Measurements from ENCODE around the gene MTA2.
"Not testable (repeated sequence)": the region's sequence is repeated elsewhere in the genome, so short reads cannot be mapped to it uniquely, and the experiment has no call there.

The MTA2 gene

DNA sequence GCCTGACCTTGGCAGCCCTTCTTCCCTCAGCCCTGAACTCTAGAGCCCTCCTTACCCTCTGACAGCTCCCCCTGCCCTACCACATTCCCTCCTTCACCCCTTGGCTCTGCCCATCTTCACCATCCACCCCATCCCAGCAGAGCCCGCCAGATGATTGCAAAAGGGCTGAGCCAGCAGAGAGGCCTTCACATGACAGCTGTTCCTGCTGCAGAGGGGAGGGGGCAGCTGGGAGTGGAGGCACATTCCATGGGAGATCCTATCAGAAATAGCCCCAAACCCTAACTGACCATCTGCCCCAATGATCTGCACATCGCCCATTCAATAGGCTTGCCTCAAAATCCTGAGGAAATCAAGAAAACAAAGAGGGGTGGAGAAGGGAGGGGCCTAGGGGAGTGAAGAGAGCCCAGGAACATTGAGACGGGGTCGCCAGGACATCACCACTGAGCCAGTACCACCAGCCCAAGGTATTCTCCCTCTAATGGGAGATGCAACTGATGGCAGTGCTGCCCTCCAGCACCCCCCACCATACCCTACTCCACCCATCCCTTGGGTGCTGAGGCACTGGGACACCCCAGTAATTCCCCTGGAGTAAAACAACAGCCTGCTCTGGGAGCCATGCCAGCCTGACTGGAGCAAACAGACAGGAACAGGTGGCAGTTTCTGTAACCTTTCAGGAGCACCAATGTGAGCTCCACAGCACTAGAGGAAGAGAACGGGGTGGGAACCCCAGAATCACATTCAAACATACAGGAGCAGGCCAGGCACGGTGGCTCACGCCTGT lies 47.1 kb downstream of the MTA2 start:
- H3K4me3 Mint-ChIP-seq, result no peak overlapping the region
- H3K4me1 Mint-ChIP-seq, result peaks cover 92% of the 10 kb centered on the region
- H3K27me3 Mint-ChIP-seq, result no peaks in the 10 kb centered on the region
- no peaks in the 10 kb centered on the region for H3K9me3 Mint-ChIP-seq
- peaks cover 11% of the 10 kb centered on the region for H3K36me3 Mint-ChIP-seq
- no peak for ATAC-seq
- peak overlapping the region; percentile 96 for H3K27ac Mint-ChIP-seq

DNA sequence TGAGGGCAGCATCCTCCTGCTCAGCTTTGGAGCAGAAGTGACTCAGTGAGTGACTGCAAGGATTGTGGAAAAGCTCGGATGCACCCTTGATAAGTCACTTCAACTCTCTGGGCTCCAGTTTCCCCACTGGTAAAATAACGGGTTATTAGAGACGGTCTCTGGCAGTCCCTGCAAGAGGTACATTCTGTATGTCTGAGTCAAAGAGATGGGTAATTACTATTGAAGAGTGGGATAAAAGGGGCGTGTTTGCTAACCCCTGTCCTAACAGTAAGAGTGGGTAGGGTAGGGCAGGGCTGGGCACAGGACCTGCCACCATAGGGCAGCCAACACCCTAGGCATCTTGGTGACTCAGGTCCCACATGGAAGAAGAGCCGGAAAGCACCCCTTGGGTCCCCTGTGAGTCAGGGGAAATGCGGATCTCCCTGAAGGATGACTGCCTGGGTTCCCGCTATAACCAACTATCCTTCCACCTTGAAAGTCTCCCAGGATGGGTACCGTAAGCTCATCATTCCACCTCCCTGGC lies 47.8 kb downstream of the MTA2 start:
- ATAC-seq, result no peak
- H3K4me1 Mint-ChIP-seq, result peaks cover 88% of the 10 kb centered on the region
- H3K27ac Mint-ChIP-seq, result peak overlapping the region; percentile 96
- H3K27me3 Mint-ChIP-seq, result no peaks in the 10 kb centered on the region
- H3K4me3 Mint-ChIP-seq, result no peak overlapping the region
- peaks cover 4% of the 10 kb centered on the region for H3K36me3 Mint-ChIP-seq
- H3K9me3 Mint-ChIP-seq, result no peaks in the 10 kb centered on the region

DNA sequence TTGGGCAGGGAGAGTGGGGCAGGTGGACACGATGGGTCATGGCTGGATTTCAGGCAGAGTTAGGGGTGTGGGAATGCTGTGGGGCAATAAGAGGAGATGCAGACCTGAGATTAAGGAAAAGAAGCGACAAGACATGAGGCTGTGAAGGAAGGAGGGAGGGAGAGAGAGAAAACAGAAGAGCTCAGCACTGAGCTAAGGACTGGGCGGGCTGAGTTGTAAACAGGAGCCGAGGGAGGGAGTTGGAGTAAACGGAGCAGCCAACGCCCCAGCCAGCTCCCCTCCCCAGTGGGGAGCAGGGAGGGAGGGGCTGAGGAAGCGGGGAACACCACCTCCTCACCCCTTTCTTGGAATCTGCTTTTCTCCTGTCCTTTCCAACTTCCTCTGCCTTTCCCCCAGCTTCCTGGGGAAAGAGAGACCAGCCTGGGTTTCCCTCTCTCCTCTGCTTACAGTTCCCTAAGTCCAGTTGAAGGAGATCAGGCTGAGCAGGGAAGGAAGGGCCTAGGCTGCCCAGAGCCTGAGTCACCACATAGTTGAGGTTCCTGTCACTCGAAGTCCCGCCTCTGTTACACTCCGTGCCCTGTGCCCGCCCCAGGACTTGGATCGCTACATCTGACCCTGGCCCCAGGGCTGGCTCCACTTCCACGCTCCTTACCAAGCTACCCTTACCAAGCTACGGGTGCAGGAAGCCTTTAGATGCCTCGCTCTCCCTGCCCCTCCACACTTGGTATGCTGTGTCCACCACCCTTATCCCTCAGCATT lies 48.4 kb downstream of the MTA2 start:
- Mint-ChIP-seq H3K4me3 (peak overlapping the region; percentile 29), H3K36me3 (no peaks in the 10 kb centered on the region), H3K27ac (peak overlapping the region; percentile 96), H3K9me3 (no peaks in the 10 kb centered on the region), H3K27me3 (no peaks in the 10 kb centered on the region), H3K4me1 (peaks cover 89% of the 10 kb centered on the region)
- no peak for ATAC-seq

DNA sequence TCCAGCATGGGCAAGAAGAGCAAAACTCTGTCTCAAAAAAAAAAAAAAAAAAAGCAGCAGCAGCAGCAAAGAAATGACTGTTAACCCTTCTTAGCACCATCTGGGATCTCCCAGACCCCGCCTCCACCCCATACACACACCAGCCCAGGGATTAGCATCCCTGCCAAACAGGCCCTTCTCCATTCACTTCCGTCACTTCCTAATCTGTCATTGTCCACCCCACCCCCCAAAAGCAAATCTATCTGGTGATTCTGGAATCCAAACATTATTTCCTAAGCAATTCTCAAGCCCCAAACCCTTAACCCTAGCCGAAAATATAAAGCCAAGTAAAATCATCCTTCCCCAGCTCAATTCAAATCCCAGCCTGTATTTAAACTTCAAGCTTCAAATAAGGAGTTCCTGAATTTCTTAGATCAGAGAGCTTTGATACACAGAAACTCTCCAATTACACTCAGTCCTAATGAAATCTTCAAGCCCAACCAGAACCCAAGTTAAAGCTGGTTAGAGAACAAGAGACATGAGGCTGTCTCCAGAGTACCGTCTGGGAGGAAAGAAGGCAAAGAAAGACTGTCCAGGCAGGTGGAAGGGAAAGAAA lies 49.1 kb downstream of the MTA2 start:
- ATAC-seq, result no peak
- no peaks in the 10 kb centered on the region for H3K36me3 Mint-ChIP-seq

DNA sequence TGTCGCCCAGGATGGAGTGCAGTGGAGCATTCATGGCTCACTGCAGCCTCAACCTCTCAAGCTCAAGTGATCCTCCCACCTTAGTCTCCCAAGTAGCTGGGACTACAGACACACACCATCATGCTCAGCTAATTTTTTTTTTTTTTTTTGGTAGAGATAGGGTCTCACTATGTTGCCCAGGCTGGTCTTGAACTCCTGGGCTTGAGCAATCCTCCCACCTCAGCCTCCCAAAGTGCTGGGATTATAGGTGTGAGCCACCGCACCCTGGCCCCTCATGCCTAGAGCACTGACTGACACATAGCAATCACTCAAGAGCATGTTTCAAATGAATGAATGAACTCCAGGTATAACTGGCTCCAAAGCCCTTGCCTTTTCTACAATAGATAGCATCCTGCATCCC lies 51.2 kb downstream of the MTA2 start:
- Mint-ChIP-seq H3K27ac (peak overlapping the region; percentile 96), H3K4me1 (peaks cover 74% of the 10 kb centered on the region)
- H3K27me3 Mint-ChIP-seq, H3K36me3 Mint-ChIP-seq, ATAC-seq, H3K4me3 Mint-ChIP-seq, H3K9me3 Mint-ChIP-seq: not testable (repeated sequence)

More for the DNA sequence above, 49.1 kb downstream of the MTA2 start:
- Mint-ChIP-seq H3K4me1 (peaks cover 90% of the 10 kb centered on the region), H3K4me3 (peak overlapping the region; percentile 9), H3K27ac (peak overlapping the region; percentile 96), H3K9me3 (no peaks in the 10 kb centered on the region), H3K27me3 (no peaks in the 10 kb centered on the region)

- H3K27ac Mint-ChIP-seq, result peak overlapping the region; percentile 92
- H3K9me3 Mint-ChIP-seq, result no peaks in the 10 kb centered on the region
- no peak for ATAC-seq
- H3K36me3 Mint-ChIP-seq, result peaks cover 5% of the 10 kb centered on the region
- H3K4me1 Mint-ChIP-seq, result peaks cover 74% of the 10 kb centered on the region
- no peak overlapping the region for H3K4me3 Mint-ChIP-seq
- H3K27me3 Mint-ChIP-seq, result no peaks in the 10 kb centered on the region
Measured at GRCh38 chr11:62548545-62549335, 52.9 kb downstream of the MTA2 start.

DNA sequence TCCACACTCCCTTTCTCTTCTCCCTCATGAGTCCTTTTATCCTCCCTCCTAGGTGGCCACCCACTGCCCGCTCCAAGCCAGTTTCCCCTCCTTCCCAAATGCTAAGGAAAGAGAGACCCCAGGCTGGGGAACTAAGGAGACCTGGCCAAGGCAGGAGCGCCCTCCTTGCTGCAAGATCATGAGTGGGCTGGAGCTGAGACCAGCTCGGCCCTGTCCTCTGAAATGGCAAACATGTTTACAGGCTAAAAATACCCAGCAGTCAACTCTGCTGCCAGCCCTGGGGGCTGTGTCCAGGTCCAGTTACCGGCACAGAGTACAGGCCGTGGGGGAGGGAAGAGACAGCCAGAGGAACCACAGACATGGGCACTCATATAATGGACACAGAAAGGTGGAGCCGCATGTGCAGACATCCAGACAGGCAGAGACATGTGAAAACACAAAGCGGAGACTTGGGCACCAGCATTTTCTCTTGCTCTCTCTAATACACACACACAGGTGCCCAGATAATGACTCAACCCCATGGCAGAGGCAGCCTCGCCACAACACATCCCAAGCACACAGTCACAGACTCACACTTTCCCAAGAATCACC lies 53.9 kb downstream of the MTA2 start:
- Mint-ChIP-seq H3K4me1 (peaks cover 74% of the 10 kb centered on the region), H3K9me3 (no peaks in the 10 kb centered on the region), H3K4me3 (peak overlapping the region; percentile 74), H3K36me3 (peaks cover 5% of the 10 kb centered on the region), H3K27ac (peak overlapping the region; percentile 92), H3K27me3 (no peaks in the 10 kb centered on the region)
- ATAC-seq, result no peak

- Mint-ChIP-seq H3K9me3 (no peaks in the 10 kb centered on the region), H3K27ac (peak overlapping the region; percentile 92), H3K4me1 (peaks cover 74% of the 10 kb centered on the region), H3K4me3 (peak overlapping the region; percentile 74), H3K27me3 (no peaks in the 10 kb centered on the region), H3K36me3 (peaks cover 5% of the 10 kb centered on the region)
- peak; percentile 1 for ATAC-seq
Measured at GRCh38 chr11:62546929-62547625, 54.6 kb downstream of the MTA2 start.

GRCh38 chr11:62546244-62546928 lies 55.3 kb downstream of the MTA2 start, which contains the start of gene AHNAK:
Gene AHNAK (minus strand): TSS chr11:62546806. CDS start chr11:62536098, 10,708 bp downstream.
- peak within 1 kb of the TSS; percentile 92 for H3K27ac Mint-ChIP-seq
- H3K36me3 Mint-ChIP-seq, result peaks cover 5% of the 10 kb centered on the region
- H3K9me3 Mint-ChIP-seq, result no peaks in the 10 kb centered on the region
- peak within 1 kb of the TSS; percentile 94 for H3K4me3 Mint-ChIP-seq
- H3K27me3 Mint-ChIP-seq, result no peaks in the 10 kb centered on the region
- ATAC-seq, result peak; percentile 78
- H3K4me1 Mint-ChIP-seq, result peaks cover 74% of the 10 kb centered on the region

DNA sequence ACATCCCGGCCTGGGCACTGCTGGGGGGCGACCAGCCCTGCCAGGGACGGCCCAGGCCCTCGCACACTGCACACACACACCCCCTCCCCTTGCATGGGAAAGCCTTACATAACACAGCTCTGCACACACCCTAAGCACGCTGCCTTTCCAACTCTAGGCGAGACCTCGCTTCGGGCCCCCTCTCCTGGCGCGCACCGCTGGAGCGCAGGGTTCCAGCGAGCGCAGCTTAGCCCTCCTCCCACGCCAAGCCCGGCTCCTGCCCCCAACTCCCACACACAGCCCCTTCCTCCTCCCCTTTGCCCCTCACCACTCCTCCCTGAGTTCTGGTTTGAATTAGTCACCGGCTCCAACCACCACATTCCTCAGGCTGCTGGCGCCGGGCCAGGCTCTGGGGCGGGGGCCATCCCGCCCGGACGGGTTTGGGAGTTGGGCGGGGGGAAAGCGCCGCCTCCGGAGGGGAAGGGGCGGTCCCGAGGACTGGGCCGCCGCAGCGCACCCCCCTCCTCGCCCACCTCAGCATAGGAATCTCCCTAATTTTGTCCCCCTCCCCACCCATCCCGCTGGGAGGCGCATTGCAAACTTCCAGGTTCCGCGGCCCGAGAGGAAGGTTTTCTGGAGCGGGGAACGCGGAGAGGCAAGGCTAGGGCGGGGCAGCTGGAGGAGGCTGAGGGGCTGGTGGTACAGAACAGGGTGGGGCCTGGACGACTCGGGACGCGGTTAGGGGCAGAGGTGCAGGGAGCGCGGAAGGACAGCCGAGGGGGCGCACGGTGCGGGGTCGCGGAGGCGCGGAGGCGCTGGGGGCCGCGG lies 56.0 kb downstream of the MTA2 start:
- Mint-ChIP-seq H3K4me1 (peaks cover 74% of the 10 kb centered on the region), H3K36me3 (peaks cover 5% of the 10 kb centered on the region), H3K27me3 (no peaks in the 10 kb centered on the region), H3K9me3 (no peaks in the 10 kb centered on the region), H3K4me3 (peak overlapping the region; percentile 94), H3K27ac (peak overlapping the region; percentile 92)
- ATAC-seq, result peak; percentile 34

DNA sequence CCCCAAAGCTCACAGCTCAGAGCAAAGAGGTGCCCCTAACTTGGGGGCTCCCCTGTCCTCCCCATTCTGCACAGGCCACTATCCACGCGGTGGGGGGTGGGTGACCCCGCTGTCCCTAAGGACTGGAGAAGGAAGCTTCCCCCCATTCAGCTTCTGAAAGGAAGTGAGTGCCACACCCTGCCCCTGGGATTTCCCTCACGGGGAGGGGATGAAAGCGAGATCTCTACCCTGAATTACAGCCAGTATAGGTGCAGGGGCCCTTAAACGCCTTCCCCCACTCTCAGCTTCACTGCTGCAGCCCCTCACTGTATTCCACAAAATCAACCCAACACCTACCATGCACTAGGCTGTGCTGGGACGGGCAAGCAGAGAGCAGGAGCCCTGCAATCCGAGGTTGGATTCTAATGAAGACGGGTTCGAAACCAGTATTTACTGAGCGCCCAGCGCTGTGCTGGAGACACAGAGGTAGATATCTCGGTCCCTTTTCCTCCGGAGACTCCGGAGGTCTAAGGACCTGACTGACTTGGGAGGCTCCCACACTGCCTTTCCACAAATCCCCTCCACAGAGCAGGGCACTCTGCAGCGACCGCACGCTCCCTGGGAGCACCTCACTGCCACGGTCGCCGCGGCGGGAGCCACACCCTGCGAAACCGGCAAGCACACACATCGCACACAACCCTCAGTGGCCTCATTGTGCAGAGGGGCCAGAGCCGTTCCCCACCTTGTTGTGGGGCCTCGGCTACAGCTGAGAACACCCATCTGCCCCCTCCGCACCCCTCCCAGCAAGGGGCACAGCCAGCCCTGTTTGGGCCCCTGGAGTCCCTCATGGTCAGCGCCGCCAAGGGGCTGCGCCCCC lies 56.9 kb downstream of the MTA2 start:
- Mint-ChIP-seq H3K27ac (peak overlapping the region; percentile 92), H3K4me1 (peaks cover 69% of the 10 kb centered on the region), H3K36me3 (peaks cover 5% of the 10 kb centered on the region), H3K9me3 (no peaks in the 10 kb centered on the region), H3K27me3 (no peaks in the 10 kb centered on the region), H3K4me3 (peak overlapping the region; percentile 94)
- no peak for ATAC-seq
